Esophagus squamous epithelium (tissue), 4 donors: ENCODE data around the gene PWWP2A.

Source experiments
- POLR2A ChIP-seq, 4 donors: fragments of 450-650 bp; IDR thresholded peaks; one replicate each; pipeline ENCODE4 v1.6.1; 2017; ENCODE audit warnings: antibody characterized with exemption in 4 of 4, mild to moderate bottlenecking in 4 of 4, moderate library complexity in 3 of 4
- TF ChIP-seq, protein P1 (sequence below), 6 experiments: fragments of 450-650 bp in 4 of 6; fragments of 200-600 bp in 2 of 6; sonication (generic) in 2 of 6; IDR thresholded peaks; one replicate each; pipeline ENCODE4 v1.5.1; 2016 to 2019; ENCODE audit warnings: antibody characterized with exemption in 6 of 6, mild to moderate bottlenecking in 4 of 6, moderate library complexity in 4 of 6

DNA sequence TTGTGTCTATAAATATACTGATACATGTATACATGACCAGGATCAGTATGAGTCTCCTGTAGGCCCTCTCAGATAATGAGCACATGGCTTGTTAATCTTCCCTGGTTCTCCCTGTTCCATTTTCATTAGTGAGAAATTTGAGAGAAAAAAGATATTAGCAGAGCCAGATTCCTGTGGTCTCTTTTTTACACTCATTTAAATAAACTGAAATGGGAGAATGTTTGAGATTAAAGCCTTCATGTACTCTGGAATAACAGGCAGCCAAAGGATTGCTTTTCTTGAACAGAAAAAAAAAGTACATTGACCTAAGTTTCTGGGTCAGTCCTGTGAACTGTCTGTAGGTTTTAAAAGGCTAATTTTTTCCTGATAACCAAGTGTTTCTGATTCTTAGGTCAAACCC, 44.2 kb downstream of the PWWP2A start:
- TF ChIP-seq, protein P1, sequence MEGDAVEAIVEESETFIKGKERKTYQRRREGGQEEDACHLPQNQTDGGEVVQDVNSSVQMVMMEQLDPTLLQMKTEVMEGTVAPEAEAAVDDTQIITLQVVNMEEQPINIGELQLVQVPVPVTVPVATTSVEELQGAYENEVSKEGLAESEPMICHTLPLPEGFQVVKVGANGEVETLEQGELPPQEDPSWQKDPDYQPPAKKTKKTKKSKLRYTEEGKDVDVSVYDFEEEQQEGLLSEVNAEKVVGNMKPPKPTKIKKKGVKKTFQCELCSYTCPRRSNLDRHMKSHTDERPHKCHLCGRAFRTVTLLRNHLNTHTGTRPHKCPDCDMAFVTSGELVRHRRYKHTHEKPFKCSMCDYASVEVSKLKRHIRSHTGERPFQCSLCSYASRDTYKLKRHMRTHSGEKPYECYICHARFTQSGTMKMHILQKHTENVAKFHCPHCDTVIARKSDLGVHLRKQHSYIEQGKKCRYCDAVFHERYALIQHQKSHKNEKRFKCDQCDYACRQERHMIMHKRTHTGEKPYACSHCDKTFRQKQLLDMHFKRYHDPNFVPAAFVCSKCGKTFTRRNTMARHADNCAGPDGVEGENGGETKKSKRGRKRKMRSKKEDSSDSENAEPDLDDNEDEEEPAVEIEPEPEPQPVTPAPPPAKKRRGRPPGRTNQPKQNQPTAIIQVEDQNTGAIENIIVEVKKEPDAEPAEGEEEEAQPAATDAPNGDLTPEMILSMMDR (IDR thresholded peaks at IDR 0.05), result no peak
- TF ChIP-seq POLR2A (IDR thresholded peaks at IDR 0.05), result no peak
